HG02610 (cell line): ENCODE data around the gene ANKRD33B.
"Not testable (repeated sequence)": the region's sequence is repeated elsewhere in the genome, so short reads cannot be mapped to it uniquely, and the experiment has no call there.

Source experiments
- ATAC-seq: cut with Tn5 transposase; IDR thresholded peaks from one replicate; pipeline ENCODE4 v1.9.1; 2021; ENCODE audit warnings: mild to moderate bottlenecking, moderate library complexity; ENCODE audit not compliant: unreplicated experiment

ANKRD33B gene

DNA sequence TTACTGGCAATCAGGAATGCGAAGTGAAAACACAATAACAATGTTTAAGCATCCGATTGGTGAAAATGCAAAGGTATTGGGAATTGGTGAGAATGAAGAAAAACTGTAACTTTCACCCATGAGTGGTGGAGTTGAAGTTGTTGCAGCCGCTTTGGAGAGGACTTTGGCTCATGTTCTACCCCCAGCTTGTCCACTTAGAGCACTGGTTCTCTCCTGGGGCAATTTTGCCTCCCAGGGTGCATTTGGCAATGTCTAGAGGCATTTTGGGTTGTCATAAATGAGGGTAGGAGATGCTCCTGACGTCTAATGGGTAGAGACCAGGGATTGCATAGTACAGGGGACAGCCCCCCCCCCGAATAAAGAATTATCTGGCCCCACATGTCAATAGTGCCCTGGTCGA is 46.2 kb downstream of the ANKRD33B start:
- no peak for ATAC-seq

DNA sequence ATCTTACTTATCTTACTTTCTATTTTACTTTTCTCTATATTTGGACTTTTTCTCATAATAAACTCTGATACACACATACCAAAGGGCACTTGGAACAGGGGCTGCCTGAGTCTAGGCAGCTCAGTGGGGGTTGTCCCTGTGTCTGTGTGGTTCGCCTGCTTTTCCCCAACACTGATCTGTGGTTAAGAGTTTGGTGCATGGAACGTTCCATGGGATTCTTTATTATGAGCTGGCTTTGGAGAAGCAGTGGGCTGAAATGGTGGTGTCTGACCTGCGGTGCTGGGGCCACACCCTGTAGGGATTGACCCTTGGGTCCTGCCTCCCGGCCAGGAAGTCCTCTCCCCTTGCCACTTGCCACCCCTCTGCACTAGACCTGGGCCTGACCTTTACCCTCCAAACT is 47.4 kb downstream of the ANKRD33B start:
- no peak for ATAC-seq

DNA sequence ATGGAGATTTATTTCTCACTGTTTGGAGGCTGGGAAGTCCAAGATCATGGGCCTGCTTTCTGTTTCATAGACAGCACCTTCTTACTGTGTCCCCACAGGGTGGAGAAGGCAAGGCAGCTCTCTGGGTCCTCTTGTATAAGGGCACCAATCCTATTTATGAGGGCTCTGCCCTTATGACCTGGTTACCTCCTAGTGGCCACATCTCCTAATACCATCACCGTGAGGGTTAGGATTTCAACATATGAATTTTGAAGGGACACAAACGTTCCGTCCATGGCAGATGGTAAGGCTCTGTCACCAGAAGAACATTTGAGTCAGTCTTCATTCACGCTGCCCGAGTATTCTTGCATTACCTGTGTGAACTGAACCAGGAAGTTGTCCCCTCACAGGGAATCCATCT is 48.4 kb downstream of the ANKRD33B start:
- ATAC-seq: no peak

DNA sequence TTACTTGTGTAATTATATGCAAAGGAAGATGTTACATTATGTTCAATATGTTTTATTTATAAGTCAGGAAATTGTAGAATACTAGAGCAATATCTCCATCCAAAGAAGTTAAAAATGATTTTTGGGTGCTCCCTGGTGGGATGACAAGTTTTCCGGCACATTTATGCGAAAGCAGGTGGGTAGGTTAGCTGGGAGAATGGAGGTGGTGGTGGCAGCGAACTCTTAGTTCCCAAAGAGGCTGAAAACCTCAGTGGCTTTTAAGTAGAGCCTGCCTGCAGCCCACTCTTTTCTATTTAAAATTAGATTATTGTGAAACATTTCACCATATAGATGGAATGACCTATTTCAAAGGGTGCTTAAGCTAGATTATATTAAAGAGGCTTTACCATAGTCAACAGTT is 51.8 kb downstream of the ANKRD33B start:
- ATAC-seq: no peak

DNA sequence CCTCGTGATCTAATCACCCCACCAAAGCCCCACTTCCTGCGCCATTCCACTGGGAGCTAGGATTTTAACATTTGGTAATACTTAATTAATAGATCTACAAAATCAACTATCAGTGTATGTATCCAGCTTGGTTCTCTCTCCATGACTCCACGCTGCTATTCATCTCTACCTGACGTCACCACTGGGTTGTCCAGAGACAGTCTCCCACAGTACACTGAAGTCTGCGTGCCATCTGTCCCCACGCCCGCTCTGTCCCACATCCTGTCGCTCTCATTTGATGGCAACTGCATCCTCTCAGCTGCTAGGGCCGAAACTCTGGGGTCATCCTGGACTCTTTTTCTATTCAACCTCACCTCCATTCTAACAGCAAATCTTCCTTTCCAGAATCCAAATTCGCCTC is 53.2 kb downstream of the ANKRD33B start:
- ATAC-seq: no peak

DNA sequence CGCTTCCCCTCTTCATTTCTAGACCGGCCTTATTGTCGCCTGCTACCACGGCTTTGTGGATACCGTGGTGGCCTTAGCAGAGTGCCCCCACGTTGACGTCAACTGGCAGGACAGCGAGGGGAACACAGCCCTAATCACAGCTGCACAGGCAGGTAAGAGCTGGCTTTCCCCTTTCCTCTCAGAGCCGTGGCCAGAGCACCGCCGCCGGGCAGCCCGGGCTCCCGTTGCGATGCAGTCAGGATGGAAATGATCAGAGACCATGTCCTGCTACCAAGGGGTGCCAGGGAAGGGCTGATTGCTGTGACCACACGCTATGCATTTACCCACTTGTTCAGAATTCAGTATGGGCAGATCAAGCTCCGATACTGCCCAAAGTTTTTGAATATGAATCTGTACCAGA is 54.4 kb downstream of the ANKRD33B start:
- no peak for ATAC-seq

DNA sequence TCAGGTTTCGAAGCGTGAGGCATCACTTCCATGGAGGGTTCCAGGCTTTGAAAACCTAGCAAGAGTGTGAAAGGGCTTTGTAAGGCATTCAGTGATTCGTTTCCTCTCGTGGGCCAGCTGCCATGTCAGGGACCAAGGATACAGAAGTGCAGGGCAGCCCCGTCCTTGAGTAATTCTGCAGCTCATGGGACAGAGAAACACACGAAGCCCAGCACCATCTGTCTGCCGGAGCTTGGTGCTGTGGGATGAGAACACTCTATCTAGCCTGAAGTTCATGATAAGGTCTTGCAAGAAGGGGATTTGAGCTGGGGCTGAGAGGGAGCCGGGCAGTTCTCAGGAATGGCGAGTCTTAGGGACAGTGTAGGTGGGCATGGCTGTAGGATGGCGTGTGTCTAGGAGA is 55.8 kb downstream of the ANKRD33B start:
- ATAC-seq: no peak

DNA sequence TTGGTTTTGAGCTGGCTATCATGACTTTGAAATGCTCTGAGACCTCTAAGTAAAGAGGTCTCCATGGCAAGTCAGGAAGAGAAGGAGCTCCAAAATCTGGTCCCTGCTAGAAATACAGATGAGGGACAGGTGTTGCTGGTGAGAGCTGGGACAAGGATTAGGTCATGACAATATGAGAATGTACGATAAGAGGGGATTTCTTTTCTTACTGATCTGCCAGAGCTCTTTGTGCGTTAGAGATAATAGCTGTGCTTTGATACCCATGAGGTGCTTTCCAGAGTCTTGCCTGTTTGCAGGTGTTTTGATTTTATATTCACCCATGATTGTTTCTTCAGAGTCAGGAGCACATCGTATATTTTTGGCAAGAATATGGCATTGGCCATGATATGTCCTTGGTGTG is 56.5 kb downstream of the ANKRD33B start:
- peak; percentile 51 for ATAC-seq

DNA sequence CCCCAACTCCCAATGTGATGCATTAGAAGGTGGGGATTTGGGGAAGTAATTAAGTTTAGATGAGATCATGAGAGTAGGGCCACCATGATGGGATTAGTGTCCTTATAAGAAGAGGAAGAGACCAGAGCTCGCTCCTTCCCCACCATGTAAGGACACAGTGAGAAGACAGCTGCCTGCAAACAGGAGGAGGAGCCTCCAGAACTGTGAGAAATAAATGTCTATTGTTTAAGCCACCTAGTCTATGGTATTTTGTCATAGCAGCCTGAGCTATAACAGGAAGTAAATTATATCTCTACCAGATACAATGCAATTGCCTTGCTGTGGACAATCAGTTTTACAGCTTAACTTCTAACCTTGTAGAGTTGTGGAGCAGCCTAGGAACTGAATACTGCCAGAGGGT is 58.0 kb downstream of the ANKRD33B start:
- ATAC-seq: no peak

DNA sequence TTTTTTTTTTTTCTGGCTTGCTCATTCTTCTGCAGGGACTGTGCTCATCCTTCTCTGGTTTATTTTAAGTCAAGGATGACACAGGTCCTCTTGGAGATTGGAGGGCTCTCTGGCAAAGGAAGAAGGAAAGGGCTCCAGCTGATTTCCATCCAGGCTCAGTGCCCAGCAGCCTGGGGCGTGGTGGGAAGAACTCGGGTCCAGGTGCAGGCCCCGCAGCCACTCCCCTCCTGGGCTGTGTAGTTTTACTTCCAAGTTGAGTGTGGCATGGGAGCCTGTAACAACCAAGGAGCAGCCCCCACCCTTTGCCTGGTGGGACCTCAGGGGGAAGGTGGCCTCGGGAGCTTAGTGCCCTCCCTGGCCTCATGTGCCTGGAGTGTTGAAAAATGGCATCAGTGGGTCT is 58.9 kb downstream of the ANKRD33B start:
- ATAC-seq: no peak

DNA sequence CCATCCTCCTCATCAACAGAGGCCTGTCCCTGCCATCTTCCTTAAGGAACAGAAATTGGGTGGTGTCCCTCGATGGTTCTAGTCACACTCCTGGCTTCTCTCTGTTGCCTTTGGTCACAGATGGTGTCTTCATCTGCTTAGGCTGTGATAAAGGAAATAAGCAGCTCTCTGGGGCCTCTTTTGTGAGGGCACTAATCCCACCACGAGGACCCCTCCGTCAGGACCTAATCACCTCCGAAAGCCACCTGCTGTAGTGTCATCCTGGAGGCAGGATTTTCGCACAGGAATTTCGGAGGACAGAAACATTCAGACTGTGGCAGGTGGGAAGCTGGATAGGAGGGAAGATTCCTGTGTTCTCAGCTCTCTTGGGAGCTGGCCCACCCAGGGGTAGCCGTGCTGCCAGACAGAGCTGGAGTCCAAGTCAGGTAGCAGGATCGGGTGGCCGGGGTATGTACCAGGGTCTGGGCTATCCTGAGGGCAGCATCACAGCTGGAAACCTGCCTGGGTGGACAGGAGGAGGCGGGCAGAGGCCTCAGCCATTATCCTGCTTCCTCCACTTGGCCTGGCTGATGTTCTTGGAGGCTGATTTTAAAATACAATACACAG is 59.5 kb downstream of the ANKRD33B start:
- ATAC-seq: no peak

DNA sequence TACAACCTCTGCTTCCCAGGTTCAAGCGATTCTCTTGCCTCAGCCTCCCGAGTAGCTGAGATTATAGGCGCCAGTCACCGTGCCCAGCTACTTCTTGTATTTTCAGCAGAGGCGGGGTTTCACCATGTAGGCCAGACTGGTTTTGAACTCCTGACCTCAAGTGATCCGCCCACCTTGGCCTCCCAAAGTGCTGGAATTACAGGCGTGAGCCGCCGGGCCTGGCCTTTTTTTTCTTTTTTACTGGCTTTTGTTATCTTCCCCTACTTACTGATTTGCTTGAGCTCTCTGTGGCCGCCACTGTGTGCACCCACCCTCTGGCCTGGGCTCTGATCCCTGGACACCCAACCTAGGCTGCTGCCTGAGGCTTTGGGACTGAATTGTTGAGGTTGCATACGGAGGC is 60.3 kb downstream of the ANKRD33B start:
- no peak for ATAC-seq

DNA sequence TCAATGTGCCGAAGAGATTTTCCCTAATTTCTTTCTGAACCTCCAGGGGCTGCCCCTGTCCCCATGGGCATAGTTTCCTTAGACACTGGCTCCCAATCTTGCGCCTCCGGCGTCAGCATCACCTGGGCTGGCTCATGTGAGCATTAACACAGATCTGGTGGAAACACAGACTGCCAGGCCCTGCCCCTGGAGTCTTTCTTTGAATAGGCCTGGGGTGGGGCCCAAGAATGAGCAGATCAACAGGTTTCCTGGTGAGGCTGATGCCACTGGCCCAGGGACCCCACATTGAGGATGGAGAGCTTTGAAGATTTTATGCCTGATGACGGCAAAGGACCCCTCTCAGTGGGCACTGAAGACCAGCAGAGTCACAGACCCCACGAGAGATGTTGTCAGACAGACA is 60.8 kb downstream of the ANKRD33B start:
- ATAC-seq: no peak

DNA sequence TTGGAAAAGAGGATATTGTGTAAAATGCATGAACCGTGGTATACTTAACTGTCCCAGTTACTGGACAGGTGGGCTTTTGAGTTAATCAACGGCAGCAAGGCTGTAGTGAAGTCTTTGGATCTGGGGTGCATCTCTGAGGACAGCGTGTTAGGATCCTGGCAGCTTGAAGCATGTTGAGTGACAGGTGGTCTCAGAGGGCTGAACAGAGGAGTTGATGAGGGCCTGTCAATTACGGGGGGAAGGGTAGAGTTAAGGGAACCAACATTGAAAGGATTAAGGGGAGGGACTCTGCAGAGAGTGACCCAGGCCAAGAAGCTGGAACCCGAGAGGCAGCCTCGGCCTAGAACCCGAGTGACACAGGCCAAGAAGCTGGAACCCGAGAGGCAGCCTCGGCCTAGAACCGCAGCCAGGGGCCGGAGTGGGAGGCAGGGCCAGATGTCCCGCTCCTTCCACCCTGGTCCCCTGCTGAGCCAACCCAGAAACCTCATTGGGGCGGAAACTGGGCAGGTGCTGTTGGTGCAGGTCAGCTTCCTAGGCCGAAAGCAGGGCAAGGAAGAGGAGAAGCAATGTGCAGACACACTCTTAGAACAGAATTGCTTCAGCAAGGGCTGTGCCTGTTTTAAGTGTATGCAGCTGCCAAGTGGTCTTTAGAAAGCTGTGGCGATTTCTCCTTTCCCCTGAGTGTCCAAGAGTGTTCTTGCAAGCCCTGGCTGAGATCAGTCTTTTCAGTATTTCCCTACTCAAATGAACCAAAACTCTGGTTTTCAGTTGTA is 62.0 kb downstream of the ANKRD33B start:
- ATAC-seq: no peak

DNA sequence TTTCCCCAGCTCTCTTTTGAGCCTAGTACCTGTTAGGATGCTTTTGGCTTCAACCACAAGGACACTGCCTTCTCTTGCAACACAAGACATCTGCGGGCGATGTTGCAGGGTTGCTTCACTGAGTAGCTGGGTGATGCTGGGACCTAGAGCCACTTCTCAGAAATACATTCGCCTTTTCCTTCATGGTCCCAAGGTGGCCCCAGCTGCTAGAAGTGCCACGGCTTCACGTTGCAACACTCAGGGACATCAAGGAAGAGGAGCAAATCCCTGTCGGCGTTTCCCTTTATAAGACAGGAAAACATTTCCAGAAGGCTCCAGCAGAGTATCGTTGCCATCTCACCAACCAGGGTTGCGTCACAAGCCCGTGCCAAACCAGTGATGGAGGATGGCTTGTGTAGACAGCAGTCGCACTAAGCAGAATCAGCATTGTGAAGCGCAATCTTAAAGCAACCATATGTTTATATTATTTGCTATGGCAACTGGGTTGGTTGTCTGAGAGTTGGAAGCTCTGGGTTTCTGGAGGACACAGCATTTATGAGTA is 62.7 kb downstream of the ANKRD33B start:
- ATAC-seq: no peak

DNA sequence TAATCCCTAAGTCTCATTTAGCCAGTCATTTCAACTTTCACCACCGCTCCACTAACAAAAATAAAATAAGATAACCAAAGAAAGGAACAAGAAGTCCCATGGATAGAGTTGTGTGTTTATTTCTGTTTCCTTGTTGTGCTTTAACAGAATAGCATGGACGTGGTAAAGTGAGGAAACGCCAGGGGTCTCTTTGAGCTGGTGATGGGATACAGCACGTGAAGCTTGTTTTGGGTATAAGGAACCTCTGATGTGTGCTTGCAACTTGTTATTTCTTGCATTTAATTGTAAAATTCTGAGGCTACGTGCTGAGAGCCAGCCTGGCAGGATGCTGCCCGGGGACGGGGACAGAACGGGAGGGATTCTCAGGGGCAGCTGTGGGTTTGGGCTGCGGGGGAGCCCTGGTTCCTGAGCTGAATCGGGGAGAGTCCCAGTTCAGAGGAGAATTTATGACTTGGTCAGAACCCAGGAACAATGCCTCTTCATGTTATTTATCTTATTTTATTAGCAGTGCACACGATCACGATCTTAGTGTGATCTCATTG is 63.4 kb downstream of the ANKRD33B start:
- ATAC-seq: peak; percentile 20

DNA sequence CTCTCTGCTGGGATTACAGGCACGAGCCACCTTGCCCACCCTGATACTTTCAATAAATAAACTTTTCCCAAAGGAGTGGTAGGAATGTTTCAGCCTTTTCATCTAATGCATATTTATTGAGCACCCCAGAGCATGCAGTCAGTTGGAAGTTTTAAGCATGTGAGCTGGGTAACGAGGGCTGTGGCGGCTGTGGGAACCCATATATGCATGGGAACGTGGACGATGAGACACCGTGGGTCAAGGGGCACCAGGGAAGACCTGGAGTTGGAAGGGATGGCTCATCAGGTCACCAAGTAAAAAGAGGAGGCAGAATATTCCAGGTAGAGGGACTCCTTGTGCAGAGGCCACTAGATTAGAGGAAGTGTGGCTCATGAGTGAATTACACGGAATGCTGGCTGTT is 64.7 kb downstream of the ANKRD33B start:
- ATAC-seq: no peak

DNA sequence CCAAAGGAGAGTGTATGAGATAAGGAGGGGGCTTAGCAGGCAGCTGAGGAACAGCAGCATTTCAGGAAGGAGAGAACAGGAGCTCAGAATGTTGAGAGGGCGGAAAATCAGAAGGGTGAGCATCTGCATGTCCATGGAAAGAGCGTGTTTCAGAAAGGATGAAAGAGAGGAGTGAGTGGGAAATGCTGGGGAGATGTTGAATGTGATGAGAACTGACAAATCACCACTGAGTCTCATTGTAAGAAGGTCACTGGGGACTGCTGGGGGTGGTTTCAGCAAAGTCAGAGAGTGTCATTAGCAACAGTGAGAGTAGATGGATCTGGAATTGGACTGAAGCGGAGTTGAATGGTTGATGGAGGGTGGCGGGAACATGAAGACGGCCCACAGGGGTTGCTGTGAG is 65.8 kb downstream of the ANKRD33B start:
- ATAC-seq: no peak

DNA sequence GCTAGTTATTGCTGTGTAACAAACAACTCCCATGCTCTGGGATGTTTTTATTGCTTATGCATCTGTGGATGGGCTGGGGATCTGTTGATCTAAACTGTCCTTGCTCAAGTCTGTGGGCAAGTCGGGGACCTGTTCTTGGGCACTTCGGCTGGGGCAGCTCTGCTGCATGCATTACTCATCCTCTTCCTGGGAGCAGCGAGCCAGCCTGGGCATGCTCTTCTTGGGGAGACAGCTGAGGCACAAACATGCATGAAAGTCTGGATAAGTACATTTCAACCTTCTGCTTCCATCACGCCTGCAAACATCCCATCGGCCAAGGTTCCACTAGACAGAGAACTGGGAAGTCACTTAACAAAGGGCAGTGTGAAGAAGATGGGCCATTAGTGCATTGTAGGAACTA is 66.3 kb downstream of the ANKRD33B start:
- ATAC-seq: no peak

DNA sequence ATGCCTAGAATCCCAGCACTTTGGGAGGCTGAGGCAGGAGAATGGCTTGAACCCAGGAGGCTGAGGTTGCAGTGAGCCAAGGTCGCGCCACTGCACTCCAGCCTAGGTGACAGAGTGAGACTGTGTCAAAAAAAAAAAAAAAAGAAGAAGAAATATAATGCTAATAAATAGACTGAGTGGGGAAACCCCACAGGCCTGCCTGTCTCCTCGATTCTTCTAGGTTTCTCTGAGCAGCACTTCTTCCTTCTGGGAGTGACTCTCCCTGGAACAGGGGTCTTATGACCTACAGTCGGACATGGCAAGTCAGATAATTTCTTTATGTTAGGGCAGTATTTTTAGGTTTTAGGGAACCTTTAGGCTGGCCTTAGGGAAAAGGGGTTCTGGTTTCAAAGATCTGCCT is 66.9 kb downstream of the ANKRD33B start:
- not testable (repeated sequence) for ATAC-seq

DNA sequence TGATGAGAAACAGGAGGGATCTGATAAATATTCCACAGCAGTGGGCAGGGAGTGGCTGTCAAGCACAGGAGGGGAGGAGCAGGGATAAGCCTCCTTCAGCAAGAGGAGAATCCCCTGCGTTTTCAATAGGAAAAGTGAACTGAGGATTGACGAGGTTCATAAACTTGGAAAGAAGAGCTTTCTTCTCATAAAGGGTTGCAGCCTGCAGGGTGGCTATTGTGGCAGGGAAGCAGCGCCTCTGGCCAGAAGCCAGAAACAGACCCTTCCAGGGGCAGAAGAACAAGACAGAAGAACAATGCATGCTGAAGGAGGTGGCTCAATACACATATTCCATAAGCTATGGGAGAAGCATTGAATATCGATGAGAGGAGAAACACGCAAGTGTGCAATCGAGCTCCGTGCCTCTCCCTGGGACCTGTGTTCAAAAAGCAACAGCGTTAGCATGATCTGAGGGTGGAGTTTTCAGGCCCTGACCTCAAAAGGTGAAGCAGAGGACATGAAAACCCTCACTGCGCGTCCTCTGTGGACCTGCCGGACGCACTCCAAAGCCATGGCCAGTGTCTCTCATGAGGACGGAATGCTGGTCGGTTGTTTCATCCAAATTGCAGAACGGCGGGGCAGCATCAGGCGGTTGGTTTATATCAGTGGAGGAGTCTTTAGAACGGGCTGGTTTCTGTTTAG is 67.6 kb downstream of the ANKRD33B start:
- peak; percentile 0 for ATAC-seq
